HG03025 (cell line): ENCODE measurements around the gene ACR.

Source experiments
- ATAC-seq: cut with Tn5 transposase; IDR thresholded peaks from one replicate; pipeline ENCODE4 v1.9.1; 2021; ENCODE audit warnings: mild to moderate bottlenecking, moderate library complexity; ENCODE audit not compliant: unreplicated experiment, low FRiP score

The ACR gene

GRCh38 chr22:50737728-50738648, at the start of gene ACR:
Gene ACR, plus strand, starts transcription at chr22:50738204. Its CDS starts 32 bp downstream, at chr22:50738236.
- no peak for ATAC-seq

- ATAC-seq, result no peak
Measured at GRCh38 chr22:50688448-50688847, 49.6 kb upstream of the ACR start.

- ATAC-seq, result no peak
Measured at GRCh38 chr22:50691521-50691920, 46.5 kb upstream of the ACR start.

GRCh38 chr22:50693462-50693861, 44.5 kb upstream of the ACR start:
- ATAC-seq, result no peak

GRCh38 chr22:50694099-50694605, 43.9 kb upstream of the ACR start:
- no peak for ATAC-seq

GRCh38 chr22:50694766-50695420, 43.1 kb upstream of the ACR start:
- no peak for ATAC-seq

GRCh38 chr22:50695421-50696250, 42.4 kb upstream of the ACR start:
- no peak for ATAC-seq

GRCh38 chr22:50696251-50696798, 41.7 kb upstream of the ACR start:
- ATAC-seq, result no peak

GRCh38 chr22:50696799-50697561, 41.0 kb upstream of the ACR start:
- no peak for ATAC-seq

GRCh38 chr22:50697667-50698506, 40.1 kb upstream of the ACR start:
- no peak for ATAC-seq

- ATAC-seq, result no peak
Measured at GRCh38 chr22:50698546-50698945, 39.5 kb upstream of the ACR start.

- no peak for ATAC-seq
Measured at GRCh38 chr22:50699001-50699755, 38.8 kb upstream of the ACR start.

GRCh38 chr22:50699756-50700386, 38.1 kb upstream of the ACR start:
- no peak for ATAC-seq

GRCh38 chr22:50700387-50701075, 37.5 kb upstream of the ACR start:
- ATAC-seq, result no peak

- no peak for ATAC-seq
Measured at GRCh38 chr22:50701076-50701419, 37.0 kb upstream of the ACR start.

- ATAC-seq, result no peak
Measured at GRCh38 chr22:50701428-50702154, 36.4 kb upstream of the ACR start.
